NB4 (cell line): Measurements from ENCODE around the gene KIF3A.

ENCODE experiments used
- DNase-seq: peaks from one replicate; pipeline ENCODE4 v3.0.0; 2010; ENCODE audit warnings: low read depth
- H3K4me3 ChIP-seq: one replicate; pipeline ENCODE4 v1.5.1; 2011; ENCODE audit warnings: mild to moderate bottlenecking, low read depth, low read length, moderate library complexity
- CTCF ChIP-seq: IDR thresholded peaks from one replicate; pipeline ENCODE4 v1.5.1; 2012; ENCODE audit warnings: low read depth, low read length
- MYC ChIP-seq: IDR thresholded peaks from 2 replicates; pipeline ENCODE4 v1.6.1; 2011; ENCODE audit warnings: low read depth, low read length
- POLR2A ChIP-seq: IDR thresholded peaks from 2 replicates; pipeline ENCODE4 v1.6.1; 2011; ENCODE audit warnings: mild to moderate bottlenecking; ENCODE audit not compliant: insufficient read length; ENCODE audit errors: extremely low read depth
- TF ChIP-seq, protein P1 (sequence below): IDR thresholded peaks from 2 replicates; pipeline ENCODE4 v1.6.1; 2011; ENCODE audit warnings: low read depth, low read length

KIF3A gene

GRCh38 chr5:132646583-132647266 is 90.6 kb downstream of the KIF3A start:
- no peak for DNase-seq
- no peak overlapping the region for H3K4me3 ChIP-seq

GRCh38 chr5:132644177-132644576 is 93.2 kb downstream of the KIF3A start:
- DNase-seq, result no peak
- H3K4me3 ChIP-seq, result no peak overlapping the region
- TF ChIP-seq CTCF, result no peak
- TF ChIP-seq POLR2A, result no peak
- no peak for TF ChIP-seq MYC
- TF ChIP-seq, protein P1, sequence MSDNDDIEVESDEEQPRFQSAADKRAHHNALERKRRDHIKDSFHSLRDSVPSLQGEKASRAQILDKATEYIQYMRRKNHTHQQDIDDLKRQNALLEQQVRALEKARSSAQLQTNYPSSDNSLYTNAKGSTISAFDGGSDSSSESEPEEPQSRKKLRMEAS, result no peak

More at GRCh38 chr5:132646583-132647266, 90.6 kb downstream of the KIF3A start:
- TF ChIP-seq MYC, result no peak
- TF ChIP-seq, protein P1, result no peak
- TF ChIP-seq POLR2A, result no peak
- no peak for TF ChIP-seq CTCF
